Karpas-422 (cell line): ENCODE data around the gene KIR3DL2. TPM values are rescaled to one million over a fixed set of nuclear protein-coding genes. Genes with fewer than 3 reads are reported as not detected.
"Not testable (repeated sequence)": the region's sequence is repeated elsewhere in the genome, so short reads cannot be mapped to it uniquely, and the experiment has no call there.

Experiments
- DNase-seq: peaks from one replicate; pipeline ENCODE4 v3.0.0-alpha.2; 2015
- H2AFZ ChIP-seq: fragments of 200-600 bp; sonication (generic); 2 replicates; pipeline ENCODE4 v1.6.1; 2014; ENCODE audit warnings: antibody characterized with exemption, low read length, mixed read lengths
- H3K27ac ChIP-seq: fragments of 200-600 bp; sonication (generic); 2 replicates; pipeline ENCODE4 v1.5.1; 2014; ENCODE audit warnings: mild to moderate bottlenecking, low read length, moderate library complexity
- H3K27me3 ChIP-seq: fragments of 200-600 bp; sonication (generic); 2 replicates; pipeline ENCODE4 v1.6.1; 2014; ENCODE audit warnings: low read length, mixed read lengths
- H3K36me3 ChIP-seq: fragments of 200-600 bp; sonication (generic); 2 replicates; pipeline ENCODE4 v1.6.1; 2014; ENCODE audit warnings: low read length, mixed read lengths; ENCODE audit not compliant: insufficient read depth
- H3K4me1 ChIP-seq: fragments of 200-600 bp; sonication (generic); 2 replicates; pipeline ENCODE4 v1.6.1; 2014; ENCODE audit warnings: mild to moderate bottlenecking, low read length, mixed read lengths
- H3K4me2 ChIP-seq: fragments of 200-600 bp; sonication (generic); 2 replicates; pipeline ENCODE4 v1.6.1; 2014; ENCODE audit warnings: low read length, low read depth, mild to moderate bottlenecking; ENCODE audit not compliant: poor library complexity, severe bottlenecking
- H3K4me3 ChIP-seq: fragments of 200-600 bp; sonication (generic); 2 replicates; pipeline ENCODE4 v1.5.1; 2014; ENCODE audit warnings: mild to moderate bottlenecking, antibody characterized with exemption, low read length, mixed read lengths
- H3K79me2 ChIP-seq: fragments of 200-600 bp; sonication (generic); 2 replicates; pipeline ENCODE4 v1.6.1; 2014; ENCODE audit warnings: mild to moderate bottlenecking, low read length, mixed read lengths
- H3K9ac ChIP-seq: fragments of 200-600 bp; sonication (generic); 2 replicates; pipeline ENCODE4 v1.6.0; 2014; ENCODE audit warnings: low read length
- H3K9me2 ChIP-seq: fragments of 200-600 bp; sonication (generic), shearing (Covaris generic); replicated peaks from 2 replicates; pipeline ENCODE4 v1.6.0; 2014; ENCODE audit warnings: mild to moderate bottlenecking, low read length, moderate library complexity; ENCODE audit not compliant: insufficient read depth
- H3K9me3 ChIP-seq: fragments of 300-700, 200-600 bp; sonication (generic); 2 replicates; pipeline ENCODE4 v1.6.1; 2014; ENCODE audit warnings: low read length, mixed read lengths
- H4K20me1 ChIP-seq: fragments of 200-600 bp; sonication (generic); 2 replicates; pipeline ENCODE4 v1.6.1; 2014; ENCODE audit warnings: mild to moderate bottlenecking, antibody characterized with exemption, low read length, low read depth; ENCODE audit not compliant: insufficient read depth
- total RNA-seq: library from RNA; depleted of rRNA; stranded (reverse); fragments of >200 nt; shearing (Covaris generic); gene quantifications from 2 replicates; pipeline ENCODE4 v1.2.3, GENCODE V29; 2014; ENCODE audit warnings: low replicate concordance

Gene KIR3DL2
- total RNA-seq, 1 experiment from 2014 or later, result not detected

GRCh38 chr19:54817670-54818536 is 32.3 kb upstream of the KIR3DL2 start:
- Histone ChIP-seq H3K36me3 (no peaks in the 10 kb centered on the region), H3K4me1 (no peaks in the 10 kb centered on the region), H3K9me3 (no peaks in the 10 kb centered on the region), H3K9me2 (no peaks in the 10 kb centered on the region), H3K27me3 (no peaks in the 10 kb centered on the region), H3K9ac (no peak overlapping the region), H3K27ac (no peak overlapping the region), H2AFZ (no peak overlapping the region), H3K79me2 (no peaks in the 10 kb centered on the region), H4K20me1 (no peaks in the 10 kb centered on the region), H3K4me2 (no peak overlapping the region), H3K4me3 (no peak overlapping the region)
- no peak for DNase-seq

- not testable (repeated sequence) for H3K9me3 ChIP-seq, H3K9ac ChIP-seq, H3K4me3 ChIP-seq, H3K27me3 ChIP-seq, DNase-seq, H4K20me1 ChIP-seq, H3K4me1 ChIP-seq, H3K79me2 ChIP-seq, H3K9me2 ChIP-seq, H2AFZ ChIP-seq, H3K4me2 ChIP-seq, H3K27ac ChIP-seq, H3K36me3 ChIP-seq
These were observed 25.8 kb upstream of the KIR3DL2 start for GRCh38 chr19:54824416-54824815.

- not testable (repeated sequence) for H3K79me2 ChIP-seq, H2AFZ ChIP-seq, H3K27me3 ChIP-seq, H3K4me3 ChIP-seq, H3K9me2 ChIP-seq, H3K27ac ChIP-seq, H4K20me1 ChIP-seq, DNase-seq, H3K4me1 ChIP-seq, H3K9ac ChIP-seq, H3K9me3 ChIP-seq, H3K36me3 ChIP-seq, H3K4me2 ChIP-seq
These were observed 24.9 kb upstream of the KIR3DL2 start for GRCh38 chr19:54825326-54825725.

- H3K79me2 ChIP-seq, H3K27ac ChIP-seq, DNase-seq, H3K9ac ChIP-seq, H3K36me3 ChIP-seq, H3K9me3 ChIP-seq, H4K20me1 ChIP-seq, H3K4me3 ChIP-seq, H3K27me3 ChIP-seq, H3K4me2 ChIP-seq, H3K9me2 ChIP-seq, H2AFZ ChIP-seq, H3K4me1 ChIP-seq: not testable (repeated sequence)
These were observed 22.2 kb upstream of the KIR3DL2 start for GRCh38 chr19:54828064-54828463.

GRCh38 chr19:54832496-54832895 is 17.7 kb upstream of the KIR3DL2 start, which contains the start of gene KIR2DS4:
Gene KIR2DS4, plus strand, starts transcription at chr19:54832676.
- not testable (repeated sequence) for H3K9me2 ChIP-seq, H3K27ac ChIP-seq, H3K4me1 ChIP-seq, H3K9me3 ChIP-seq, H3K27me3 ChIP-seq, DNase-seq, H3K79me2 ChIP-seq, H2AFZ ChIP-seq, H3K4me3 ChIP-seq, H3K4me2 ChIP-seq, H3K36me3 ChIP-seq, H4K20me1 ChIP-seq, H3K9ac ChIP-seq

GRCh38 chr19:54835126-54835525 is 15.1 kb upstream of the KIR3DL2 start:
- not testable (repeated sequence) for H3K36me3 ChIP-seq, H3K9ac ChIP-seq, H3K79me2 ChIP-seq, H3K4me3 ChIP-seq, H3K4me1 ChIP-seq, DNase-seq, H2AFZ ChIP-seq, H3K4me2 ChIP-seq, H3K9me2 ChIP-seq, H3K27me3 ChIP-seq, H3K9me3 ChIP-seq, H4K20me1 ChIP-seq, H3K27ac ChIP-seq

GRCh38 chr19:54837522-54837921 is 12.7 kb upstream of the KIR3DL2 start:
- H3K4me3 ChIP-seq, H4K20me1 ChIP-seq, H3K4me1 ChIP-seq, H3K27me3 ChIP-seq, H3K36me3 ChIP-seq, DNase-seq, H3K27ac ChIP-seq, H3K4me2 ChIP-seq, H3K79me2 ChIP-seq, H2AFZ ChIP-seq, H3K9me2 ChIP-seq, H3K9ac ChIP-seq, H3K9me3 ChIP-seq: not testable (repeated sequence)

GRCh38 chr19:54843171-54843570 is 7.1 kb upstream of the KIR3DL2 start:
- DNase-seq, H3K27me3 ChIP-seq, H3K36me3 ChIP-seq, H3K27ac ChIP-seq, H3K4me1 ChIP-seq, H3K9me2 ChIP-seq, H2AFZ ChIP-seq, H3K4me2 ChIP-seq, H3K79me2 ChIP-seq, H3K4me3 ChIP-seq, H3K9ac ChIP-seq, H4K20me1 ChIP-seq, H3K9me3 ChIP-seq: not testable (repeated sequence)
